Epithelial cell of esophagus (primary cell): ENCODE results near the gene KRTAP5-3.
"Not testable (repeated sequence)": the region's sequence is repeated elsewhere in the genome, so short reads cannot be mapped to it uniquely, and the experiment has no call there.

Experiments
- DNase-seq: peaks from one replicate; pipeline ENCODE4 v3.0.0; 2010; ENCODE audit warnings: low read depth
- H3K4me3 ChIP-seq: 2 replicates; pipeline ENCODE4 v1.5.1; 2011; ENCODE audit warnings: mild to moderate bottlenecking, low read length, control low read depth
- CTCF ChIP-seq: IDR thresholded peaks from 2 replicates; pipeline ENCODE4 v1.5.1; 2011; ENCODE audit warnings: low read depth, mild to moderate bottlenecking, low read length, control low read depth, inconsistent platforms; ENCODE audit not compliant: insufficient read depth; ENCODE audit errors: missing control alignments

Gene KRTAP5-3

DNA sequence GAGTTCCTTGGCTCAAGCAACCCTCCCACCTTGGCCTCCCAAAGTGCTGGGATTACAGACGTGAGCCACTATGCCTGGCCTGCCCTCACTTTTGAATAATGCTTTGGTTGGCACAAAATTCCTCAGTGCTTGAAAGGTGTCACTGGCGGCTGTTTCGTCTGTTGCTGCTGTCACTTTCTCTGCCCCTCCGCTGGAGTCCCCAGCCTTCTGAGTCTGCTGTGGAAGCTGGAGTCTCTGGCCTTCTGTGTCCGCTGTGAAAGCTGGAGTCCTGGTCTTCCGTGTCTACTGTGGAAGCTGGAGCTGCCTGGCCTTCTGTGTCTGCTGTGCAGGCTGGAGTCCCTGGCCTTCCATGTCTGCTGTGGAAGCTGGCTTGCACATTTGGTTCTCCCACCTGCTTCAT lies 18.3 kb downstream of the KRTAP5-3 start:
- no peak for DNase-seq
- no peak overlapping the region for H3K4me3 ChIP-seq
- no peak for TF ChIP-seq CTCF

- H3K4me3 ChIP-seq = not testable (repeated sequence)
- peak; percentile 87 for DNase-seq
These were observed 18.9 kb downstream of the KRTAP5-3 start for GRCh38 chr11:1589191-1589963.

GRCh38 chr11:1586699-1587098 lies 21.6 kb downstream of the KRTAP5-3 start:
- DNase-seq = no peak
- H3K4me3 ChIP-seq = no peak overlapping the region
- no peak for TF ChIP-seq CTCF

GRCh38 chr11:1584661-1585370 lies 23.4 kb downstream of the KRTAP5-3 start, which contains the start of gene KRTAP5-1:
TSS of gene KRTAP5-1 (minus strand) at chr11:1585283. CDS start at chr11:1585249, 34 bp downstream.
- DNase-seq, H3K4me3 ChIP-seq: not testable (repeated sequence)

- H3K4me3 ChIP-seq, DNase-seq: not testable (repeated sequence)
These were observed 25.4 kb downstream of the KRTAP5-3 start for GRCh38 chr11:1582909-1583308.

DNA sequence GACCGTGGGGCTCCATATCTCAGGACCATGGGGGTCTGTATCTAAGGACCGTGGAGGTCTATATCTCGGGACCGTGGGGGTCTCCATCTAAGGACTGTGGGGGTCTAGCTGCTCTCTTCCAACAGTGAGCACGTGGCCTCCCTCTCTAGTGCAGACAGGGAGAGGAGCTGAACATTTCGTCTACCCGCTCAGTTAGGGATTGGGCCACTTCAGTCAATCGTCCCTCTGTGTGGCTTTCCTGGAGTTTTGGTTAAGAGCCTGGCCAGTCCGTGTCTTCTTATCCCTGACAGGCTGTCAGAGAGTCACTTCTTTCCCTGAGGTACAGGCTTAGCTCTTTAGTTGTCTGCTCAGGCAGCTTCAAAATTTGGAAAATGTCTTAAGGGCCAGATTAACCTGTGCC lies 26.3 kb downstream of the KRTAP5-3 start:
- H3K4me3 ChIP-seq = no peak overlapping the region
- no peak for TF ChIP-seq CTCF
- DNase-seq = no peak

GRCh38 chr11:1576825-1577224 lies 31.4 kb downstream of the KRTAP5-3 start:
- H3K4me3 ChIP-seq = no peak overlapping the region
- DNase-seq = peak; percentile 68
- TF ChIP-seq CTCF = no peak

GRCh38 chr11:1575756-1576155 lies 32.5 kb downstream of the KRTAP5-3 start:
- H3K4me3 ChIP-seq, DNase-seq: not testable (repeated sequence)

DNA sequence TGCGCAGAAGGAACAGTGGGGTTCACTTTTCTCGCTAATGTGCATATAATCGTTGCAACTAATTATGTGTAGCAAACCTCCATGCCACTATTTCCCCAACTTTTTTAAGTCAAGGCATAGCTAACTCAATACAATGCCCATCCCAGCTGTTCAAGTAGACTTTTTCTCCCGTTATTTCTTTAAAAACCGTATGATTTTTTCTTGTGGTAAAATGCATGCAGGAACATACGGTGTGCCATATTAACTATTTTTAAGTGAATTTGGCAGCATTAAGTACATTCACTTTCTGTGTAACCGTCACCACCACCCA lies 33.4 kb downstream of the KRTAP5-3 start:
- no peak for DNase-seq
- TF ChIP-seq CTCF = no peak
- H3K4me3 ChIP-seq = no peak overlapping the region
